SH-SY5Y (cell line): ENCODE measurements around the gene LEO1.

Experiments used
- GATA2 ChIP-seq: IDR thresholded peaks from 2 replicates; pipeline ENCODE4 v1.6.1; 2011; ENCODE audit warnings: mild to moderate bottlenecking, low read depth, low read length
- GATA3 ChIP-seq: IDR thresholded peaks from 2 replicates; pipeline ENCODE4 v1.6.1; 2011; ENCODE audit warnings: low read depth, mild to moderate bottlenecking, low read length, moderate library complexity

GRCh38 chr15:52018244-52018643 is 46.7 kb upstream of the LEO1 start:
- TF ChIP-seq GATA2 (no peak), GATA3 (no peak)
